Hematopoietic multipotent progenitor cell (in vitro differentiated cells): Measurements from ENCODE around the gene TMPRSS9. TPM values are rescaled to one million over a fixed set of nuclear protein-coding genes. Genes with fewer than 3 reads are reported as not detected.
A peak's percentile ranks its signal among the peaks of the same experiment; 100 is the strongest.
"Not testable (repeated sequence)": the region's sequence is repeated elsewhere in the genome, so short reads cannot be mapped to it uniquely, and the experiment has no call there.

Source experiments
- DNase-seq, 3 donors: peaks; one replicate each; pipeline ENCODE4 v3.0.0-alpha.2; 2011 to 2015; ENCODE audit warnings: low read depth in 2 of 3, low spot score in 2 of 3
- total RNA-seq: library from RNA; depleted of rRNA; stranded (reverse); fragments of >200 nt; gene quantifications from one replicate; pipeline ENCODE4 v1.2.3, GENCODE V29; 2012

Gene TMPRSS9
- total RNA-seq, 1 donor: 8.3 TPM

DNA sequence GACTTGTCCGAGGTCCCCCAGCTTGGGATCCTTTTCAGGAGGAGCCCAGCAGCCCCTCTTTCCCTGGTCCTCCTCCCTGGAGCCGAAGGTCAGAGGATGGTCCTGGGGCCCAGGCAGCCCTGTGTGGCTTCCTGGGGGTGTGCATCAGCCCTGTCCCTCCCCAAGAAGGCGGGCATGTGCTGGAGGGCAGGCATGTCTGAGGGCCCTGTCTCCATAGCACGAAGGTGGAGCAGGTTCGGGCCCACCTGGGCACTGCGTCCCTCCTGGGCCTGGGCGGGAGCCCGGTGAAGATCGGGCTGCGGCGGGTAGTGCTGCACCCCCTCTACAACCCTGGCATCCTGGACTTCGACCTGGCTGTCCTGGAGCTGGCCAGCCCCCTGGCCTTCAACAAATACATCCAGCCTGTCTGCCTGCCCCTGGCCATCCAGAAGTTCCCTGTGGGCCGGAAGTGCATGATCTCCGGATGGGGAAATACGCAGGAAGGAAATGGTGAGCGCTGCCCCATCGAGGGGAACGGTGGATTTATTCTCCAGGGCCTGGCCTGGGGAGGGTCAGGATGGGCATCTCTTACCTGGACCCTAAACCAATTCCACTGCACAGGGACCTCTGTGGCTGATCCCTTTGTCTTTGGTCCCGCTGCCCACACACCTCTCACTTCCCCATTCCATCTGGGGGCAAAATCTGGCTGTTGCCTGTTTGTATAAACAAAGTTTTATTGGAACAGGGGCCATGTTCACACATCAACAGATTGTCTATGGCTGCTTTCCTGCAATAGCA, 56.4 kb downstream of the TMPRSS9 start:
- no peak for DNase-seq

DNA sequence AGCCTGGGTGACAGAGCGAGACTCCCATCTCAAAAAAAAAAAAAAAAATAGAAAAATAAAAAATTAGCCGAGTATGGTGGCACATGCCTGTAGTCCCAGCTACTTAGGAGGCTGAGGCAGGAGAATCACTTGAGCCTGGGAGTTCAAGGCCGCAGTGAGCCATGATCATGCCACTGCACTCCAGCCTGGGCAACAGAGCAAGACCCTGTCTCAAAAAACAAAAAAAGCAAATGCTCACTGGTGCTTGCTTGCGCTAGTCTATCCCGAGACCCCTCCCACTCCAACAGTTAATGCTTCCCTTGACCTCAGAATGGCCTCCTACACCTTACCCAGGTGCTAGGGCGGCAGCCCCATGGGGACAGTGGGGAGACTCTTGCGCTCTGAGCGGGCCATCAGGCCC, 57.4 kb downstream of the TMPRSS9 start:
- not testable (repeated sequence) for DNase-seq

DNA sequence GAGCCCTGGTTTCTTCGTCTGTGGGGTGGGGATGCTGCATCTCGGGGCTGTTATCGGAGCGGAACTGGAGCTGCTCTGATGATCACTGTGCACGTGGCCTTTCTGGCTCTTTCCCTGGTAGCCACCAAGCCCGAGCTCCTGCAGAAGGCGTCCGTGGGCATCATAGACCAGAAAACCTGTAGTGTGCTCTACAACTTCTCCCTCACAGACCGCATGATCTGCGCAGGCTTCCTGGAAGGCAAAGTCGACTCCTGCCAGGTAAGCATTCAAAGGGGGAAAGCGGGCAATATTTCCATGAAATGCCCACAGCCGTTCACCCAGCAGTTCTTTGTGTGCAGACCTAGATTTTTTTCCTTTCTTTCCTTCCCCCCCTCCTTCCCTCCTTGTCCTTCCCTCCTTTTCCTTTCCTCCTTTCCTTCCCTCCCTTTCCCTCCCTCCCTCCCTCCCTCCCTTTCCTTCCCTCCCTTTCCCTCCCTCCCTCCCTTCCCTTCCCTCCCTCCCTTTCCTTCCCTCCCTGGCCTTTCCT, 57.9 kb downstream of the TMPRSS9 start:
- DNase-seq: no peak

DNA sequence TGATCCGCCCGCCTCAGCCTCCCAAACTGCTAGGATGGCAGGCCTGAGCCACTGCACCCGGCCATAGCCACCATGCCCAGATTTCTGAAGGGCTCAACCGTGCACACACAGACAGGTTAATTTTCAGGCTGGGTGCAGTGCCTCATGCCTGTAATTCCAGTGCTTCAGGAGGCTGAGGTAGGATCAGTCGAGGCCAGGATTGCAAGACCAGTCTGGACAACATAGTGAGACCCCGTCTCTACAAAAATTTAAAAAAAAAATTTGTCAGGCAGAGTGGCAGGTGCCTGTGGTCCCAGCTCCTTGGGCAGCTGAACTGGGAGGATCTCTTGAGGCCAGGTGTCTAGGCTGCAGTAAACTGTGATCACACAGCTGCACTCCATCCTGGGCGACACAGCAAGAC, 59.7 kb downstream of the TMPRSS9 start:
- no peak for DNase-seq

DNA sequence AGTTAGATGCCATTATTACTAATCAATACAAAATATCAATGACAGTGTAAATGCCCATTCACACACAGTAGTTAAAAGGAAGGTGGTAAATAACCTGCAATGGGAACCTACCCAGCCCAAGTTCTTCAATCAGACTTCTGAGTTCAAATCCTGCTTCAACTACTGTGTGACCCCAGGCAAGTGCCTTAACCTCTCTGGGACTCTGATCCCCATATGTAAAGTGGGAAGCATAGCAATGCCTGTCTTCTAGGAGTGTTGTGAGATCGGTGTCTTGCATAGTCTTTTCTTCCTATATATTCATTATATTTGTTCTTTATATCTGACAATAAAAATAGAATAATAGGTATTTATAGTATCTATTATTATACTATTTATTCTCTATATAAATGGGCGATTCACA, 60.4 kb downstream of the TMPRSS9 start:
- DNase-seq: no peak

DNA sequence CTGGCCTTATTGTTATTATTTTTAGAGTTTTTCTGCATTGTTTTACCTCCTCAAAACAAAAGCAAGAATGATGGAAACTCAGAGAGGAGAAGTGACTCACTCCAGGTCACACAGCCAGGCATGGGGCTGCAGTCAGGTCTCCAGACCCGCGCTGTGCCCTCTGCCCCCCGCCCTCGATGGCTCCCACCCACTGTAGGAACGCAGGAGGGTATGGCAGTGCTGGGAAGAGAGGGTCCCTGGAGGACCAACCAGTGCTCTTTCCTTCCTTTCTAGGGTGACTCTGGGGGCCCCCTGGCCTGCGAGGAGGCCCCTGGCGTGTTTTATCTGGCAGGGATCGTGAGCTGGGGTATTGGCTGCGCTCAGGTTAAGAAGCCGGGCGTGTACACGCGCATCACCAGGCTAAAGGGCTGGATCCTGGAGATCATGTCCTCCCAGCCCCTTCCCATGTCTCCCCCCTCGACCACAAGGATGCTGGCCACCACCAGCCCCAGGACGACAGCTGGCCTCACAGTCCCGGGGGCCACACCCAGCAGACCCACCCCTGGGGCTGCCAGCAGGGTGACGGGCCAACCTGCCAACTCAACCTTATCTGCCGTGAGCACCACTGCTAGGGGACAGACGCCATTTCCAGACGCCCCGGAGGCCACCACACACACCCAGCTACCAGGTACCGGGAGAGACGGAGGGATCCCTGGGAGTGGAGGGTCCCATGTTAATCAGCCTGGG, 61.7 kb downstream of the TMPRSS9 start:
- no peak for DNase-seq

DNA sequence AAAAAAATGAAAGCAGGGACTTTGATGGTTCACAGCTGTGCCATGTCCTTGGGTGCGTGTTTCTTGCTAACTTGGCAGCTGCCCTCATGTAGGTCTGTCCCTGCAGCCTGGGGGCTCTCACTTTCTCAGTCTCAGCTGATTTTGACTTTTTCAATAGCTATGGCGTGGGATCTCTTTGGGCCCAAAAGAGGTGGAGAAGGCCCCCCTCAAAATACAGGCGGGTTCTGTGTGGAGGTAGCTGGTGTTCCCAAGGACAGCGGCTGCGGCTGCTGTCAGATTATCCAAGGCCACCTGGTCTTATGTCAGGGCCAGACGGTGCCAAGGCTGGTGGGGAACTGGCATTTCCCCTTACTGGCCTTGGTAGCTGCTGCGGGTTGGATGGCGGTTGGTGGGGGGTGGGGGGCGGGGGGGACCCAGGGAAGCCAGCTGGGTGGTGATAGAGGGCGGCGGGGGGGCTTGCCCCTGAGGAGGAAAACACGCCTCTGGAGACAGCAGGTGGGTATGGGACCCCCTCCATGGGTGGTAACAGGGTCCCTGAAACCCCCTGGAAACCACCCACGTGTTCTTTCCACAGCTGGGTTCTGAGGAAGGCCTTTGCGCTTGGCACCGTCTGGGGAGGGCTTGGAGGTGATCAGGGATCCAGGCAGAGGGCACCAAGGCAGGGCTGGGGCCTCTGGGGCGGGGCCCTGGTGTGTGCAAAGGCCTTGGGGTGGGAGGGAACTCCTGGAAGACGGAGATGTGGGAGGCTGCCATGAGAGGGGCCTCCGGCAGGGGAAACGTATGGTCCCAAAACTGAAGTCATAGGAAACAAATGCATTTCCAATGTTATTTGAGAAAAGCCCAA, 63.2 kb downstream of the TMPRSS9 start:
- DNase-seq: peak in 2 of 3 donors; percentile 84 to 95

DNA sequence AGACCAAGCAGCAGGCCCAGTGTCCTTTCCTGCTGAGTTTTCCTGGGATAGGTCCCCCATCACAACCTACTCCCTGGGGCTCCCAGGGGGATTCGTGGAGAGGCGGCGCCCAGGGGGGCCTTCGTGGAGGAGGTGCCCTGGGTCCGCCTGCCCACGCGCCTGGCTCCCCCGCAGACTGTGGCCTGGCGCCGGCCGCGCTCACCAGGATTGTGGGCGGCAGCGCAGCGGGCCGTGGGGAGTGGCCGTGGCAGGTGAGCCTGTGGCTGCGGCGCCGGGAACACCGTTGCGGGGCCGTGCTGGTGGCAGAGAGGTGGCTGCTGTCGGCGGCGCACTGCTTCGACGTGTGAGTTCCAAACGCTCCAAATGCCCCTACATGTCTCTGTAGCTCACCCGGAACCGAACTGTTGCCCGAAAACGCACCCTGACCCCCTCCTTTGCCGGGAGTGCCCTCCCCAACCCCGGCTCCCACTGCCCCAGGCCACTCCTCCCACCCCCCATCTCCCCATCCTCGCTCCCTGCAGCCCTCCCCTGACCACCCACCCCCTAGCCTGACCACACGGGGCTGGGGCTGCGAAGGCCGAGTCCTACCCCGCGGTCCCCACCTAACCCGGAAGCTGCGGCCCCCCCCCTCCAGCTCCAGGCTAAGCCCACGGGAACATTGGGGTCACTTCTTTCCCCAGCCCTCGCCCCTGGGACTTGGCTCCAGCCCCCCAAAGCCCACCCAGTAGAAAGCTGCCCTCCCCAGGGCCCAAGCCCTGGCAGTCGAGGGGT, 64.0 kb downstream of the TMPRSS9 start:
- DNase-seq: no peak

DNA sequence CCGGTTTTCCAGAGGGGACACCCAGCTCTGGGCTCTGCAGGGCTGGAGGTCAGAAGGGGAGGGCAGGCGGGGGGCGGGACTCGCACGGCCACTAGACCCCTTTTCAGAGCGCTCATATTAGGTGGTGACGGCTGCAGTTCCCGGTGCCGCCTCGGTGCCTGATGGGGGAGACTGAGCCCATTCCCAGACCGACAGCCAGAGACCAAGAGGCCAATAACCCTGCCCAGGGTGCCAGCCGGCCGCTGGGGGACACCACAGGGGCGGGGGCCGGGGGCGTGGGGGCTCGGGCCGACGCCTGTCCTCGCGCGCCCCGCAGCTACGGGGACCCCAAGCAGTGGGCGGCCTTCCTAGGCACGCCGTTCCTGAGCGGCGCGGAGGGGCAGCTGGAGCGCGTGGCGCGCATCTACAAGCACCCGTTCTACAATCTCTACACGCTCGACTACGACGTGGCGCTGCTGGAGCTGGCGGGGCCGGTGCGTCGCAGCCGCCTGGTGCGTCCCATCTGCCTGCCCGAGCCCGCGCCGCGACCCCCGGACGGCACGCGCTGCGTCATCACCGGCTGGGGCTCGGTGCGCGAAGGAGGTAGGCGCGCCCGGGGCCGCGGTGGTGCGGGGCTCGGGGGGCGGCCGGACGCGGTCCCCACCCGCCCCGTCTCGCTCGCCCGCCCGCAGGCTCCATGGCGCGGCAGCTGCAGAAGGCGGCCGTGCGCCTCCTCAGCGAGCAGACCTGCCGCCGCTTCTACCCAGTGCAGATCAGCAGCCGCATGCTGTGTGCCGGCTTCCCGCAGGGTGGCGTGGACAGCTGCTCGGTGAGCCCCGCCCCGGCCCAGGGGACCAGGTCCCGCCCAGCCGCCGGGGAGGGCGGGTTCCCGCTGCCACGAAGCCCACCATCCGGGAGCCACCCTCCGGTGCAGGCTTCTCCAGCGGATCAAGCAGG, 64.9 kb downstream of the TMPRSS9 start:
- no peak for DNase-seq

DNA sequence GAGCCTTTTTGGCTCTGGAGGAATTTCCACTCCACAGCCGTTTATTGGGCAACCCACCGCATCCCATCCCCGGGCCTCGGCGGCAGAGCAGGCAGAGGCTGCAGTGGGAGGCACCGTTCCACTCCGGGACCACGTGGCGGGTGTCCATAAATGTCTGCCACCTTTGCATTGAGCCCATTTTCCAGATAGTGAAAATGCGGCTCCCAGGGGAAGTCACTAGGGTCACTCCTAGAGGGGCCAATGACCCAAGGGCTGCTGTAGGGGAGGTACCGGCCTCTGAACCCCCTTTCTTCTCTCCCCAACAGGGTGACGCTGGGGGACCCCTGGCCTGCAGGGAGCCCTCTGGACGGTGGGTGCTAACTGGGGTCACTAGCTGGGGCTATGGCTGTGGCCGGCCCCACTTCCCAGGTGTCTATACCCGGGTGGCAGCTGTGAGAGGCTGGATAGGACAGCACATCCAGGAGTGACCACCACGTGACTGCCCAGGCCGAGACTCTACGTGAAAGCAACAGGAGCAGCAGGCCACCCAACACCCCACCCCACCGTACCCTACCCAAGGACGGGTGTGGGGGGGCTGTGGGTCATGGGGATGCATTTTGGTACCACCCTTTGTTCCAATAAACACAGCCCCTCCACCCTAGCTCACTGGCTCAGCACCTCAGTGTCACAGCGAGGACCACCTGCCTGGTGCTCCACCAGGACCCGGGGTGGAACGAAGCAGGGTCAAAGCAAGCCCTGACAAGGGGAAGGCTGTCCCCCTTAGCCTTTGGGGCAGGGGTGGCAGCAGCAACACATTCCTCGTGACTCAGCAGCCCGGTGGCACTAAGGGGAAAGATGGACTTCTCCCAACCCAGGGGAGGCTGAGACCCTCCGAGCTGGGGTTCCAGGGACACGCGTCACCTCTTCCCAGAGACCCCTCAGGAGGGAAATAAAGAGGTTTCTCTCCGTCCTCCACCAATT, 65.8 kb downstream of the TMPRSS9 start:
- DNase-seq: no peak

DNA sequence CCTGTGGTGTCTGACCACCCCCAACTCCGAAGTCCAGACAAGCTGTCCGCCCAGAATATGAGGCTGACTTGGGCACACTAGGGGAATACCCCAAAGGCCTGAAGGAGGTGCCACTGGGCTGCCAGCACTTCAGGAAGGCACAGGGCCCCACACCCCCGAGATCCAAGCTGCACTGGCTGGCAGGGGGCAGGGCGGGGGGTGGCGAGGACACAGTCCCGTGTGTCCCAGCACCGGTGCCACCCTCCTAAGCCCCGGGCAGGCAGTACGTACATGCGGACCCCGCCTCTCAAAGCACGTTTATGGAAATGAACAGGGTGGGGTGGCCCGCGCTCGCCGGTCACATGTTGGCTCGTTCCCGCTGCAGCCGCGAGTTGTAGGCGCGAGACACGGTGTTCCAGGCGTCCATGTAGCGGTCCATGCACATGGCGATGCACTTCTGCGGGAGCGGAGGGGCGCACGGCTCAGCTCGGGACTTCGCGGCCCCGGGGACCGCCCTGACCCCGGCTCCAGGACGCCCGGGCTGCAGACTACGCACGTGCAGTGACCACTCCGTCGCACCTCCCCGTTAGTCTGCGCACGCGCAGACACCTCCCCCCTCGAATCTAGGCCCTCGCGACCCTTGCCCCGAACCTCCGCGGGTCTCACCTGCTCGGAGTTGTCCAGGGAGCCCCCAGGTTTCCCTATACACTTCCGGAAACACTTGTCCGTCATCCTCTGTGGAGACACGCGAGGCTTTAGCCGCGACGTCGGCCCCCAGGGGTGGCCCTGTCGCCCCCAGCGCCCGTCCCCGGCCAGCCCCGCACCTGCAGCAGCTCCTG, 66.8 kb downstream of the TMPRSS9 start:
- DNase-seq: peak; percentile 14 to 28 (median 24)

DNA sequence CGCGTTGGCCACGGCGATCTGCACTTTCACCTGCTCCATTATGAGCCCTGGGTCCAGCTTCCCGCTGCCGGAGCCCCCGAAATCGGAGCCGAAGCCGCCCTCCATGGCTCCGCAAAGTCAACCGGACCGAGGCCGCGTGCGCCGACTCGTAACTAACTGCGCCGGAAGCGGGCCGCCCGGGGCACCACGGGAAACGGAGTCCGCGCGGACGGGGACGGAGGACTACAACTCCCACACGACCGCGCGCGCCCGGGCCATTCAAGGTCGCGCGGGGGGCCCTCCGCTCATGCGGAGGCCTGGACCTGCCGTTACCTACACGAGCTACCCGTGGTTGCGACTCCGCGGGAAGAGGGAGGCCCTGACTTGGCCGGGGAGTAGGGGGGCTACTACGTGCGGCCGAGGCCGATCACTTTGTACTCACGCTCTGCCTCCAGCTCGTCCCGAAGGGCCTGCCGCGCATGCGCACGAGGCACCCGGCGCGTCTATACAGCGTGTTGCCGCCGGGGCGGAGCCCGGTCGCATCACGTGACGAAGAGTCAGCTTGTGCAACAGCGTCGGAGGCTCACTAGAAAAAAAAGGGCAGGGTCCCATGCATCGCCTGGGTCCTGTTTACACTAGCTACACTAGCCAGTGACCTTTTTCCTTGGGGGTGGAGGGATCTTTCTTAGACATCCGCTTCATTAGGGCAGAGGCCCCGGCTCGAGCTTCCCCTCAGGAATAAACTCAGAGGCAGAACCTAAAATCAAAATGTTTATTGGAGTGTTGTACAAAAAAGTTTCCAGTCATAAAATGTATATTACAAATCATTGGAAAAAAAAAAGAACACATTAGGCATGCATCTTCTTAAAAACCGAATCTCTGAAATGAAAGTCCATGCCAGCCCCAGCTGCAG, 67.6 kb downstream of the TMPRSS9 start, which contains the start of gene TIMM13:
TIMM13 (minus strand) TSS at position 158 of the 892 bp plus-strand sequence; CDS start at position 105, 53 bp downstream.
- peak; percentile 97 to 99 (median 98) for DNase-seq

DNA sequence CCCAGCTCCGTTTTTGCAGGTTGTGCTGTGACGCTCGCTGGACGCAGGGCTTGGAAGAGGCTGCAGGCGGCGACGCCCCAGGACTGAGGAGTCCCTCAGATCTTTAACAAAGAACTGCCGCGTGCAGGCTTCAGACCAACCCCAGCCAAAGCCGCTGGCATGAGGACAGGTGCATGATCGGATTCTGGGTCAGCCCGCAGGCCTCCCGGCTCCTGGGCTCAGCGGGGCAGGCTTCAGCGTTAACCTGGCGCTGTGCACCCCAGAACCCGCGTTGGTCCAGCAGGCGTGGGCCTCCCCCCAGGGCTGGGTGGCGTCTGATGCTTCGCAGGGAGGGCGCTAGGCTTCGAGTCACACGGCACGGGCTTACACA, 68.2 kb downstream of the TMPRSS9 start:
- DNase-seq: no peak

DNA sequence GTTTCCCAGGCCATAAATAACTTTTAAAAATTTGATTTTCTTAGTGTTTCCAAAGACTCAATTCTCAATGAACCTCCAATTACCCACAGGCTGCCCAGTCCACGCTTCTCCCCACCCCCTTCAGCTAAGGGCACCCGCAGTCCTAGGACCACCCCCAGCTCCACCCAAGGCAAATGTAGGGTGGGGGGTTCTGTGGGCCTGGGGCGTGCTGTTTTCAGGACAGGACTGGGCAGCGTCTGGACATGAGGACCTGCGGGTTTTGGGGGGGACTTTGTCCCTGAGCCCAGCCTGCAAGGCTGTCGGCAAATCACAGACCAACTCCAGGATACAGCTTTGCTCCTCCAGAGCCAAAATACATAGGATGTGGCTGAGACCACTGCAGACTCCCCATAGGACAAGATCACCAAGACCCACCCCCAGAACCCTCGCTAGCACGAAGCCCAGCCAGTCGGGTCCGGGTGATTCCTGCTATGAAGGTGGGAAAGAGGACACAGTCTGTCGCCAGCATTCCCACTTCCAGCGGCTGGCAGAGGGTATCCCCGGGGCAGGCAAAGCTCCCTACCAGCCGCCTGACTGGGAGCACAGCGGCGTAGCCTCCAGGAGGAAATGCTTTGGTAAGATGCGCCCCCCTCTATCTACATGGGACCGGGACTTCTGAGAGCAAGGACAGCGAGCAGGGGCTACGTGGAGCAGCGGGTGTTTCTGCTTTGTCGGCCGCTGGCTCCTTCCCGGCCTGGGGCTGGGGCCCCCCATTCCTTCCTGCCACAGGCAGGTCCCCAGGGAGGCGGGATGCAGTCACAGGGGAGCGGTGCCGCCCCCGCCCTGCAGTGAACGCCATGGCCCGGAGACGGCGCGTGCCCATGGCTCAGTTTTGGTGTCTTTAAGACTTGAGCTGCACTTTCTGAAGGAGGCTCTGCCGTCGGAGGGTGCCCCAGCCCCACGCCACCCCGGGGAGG, 69.0 kb downstream of the TMPRSS9 start:
- no peak for DNase-seq
